Measurements from ENCODE around the gene TM2D1.

DNA sequence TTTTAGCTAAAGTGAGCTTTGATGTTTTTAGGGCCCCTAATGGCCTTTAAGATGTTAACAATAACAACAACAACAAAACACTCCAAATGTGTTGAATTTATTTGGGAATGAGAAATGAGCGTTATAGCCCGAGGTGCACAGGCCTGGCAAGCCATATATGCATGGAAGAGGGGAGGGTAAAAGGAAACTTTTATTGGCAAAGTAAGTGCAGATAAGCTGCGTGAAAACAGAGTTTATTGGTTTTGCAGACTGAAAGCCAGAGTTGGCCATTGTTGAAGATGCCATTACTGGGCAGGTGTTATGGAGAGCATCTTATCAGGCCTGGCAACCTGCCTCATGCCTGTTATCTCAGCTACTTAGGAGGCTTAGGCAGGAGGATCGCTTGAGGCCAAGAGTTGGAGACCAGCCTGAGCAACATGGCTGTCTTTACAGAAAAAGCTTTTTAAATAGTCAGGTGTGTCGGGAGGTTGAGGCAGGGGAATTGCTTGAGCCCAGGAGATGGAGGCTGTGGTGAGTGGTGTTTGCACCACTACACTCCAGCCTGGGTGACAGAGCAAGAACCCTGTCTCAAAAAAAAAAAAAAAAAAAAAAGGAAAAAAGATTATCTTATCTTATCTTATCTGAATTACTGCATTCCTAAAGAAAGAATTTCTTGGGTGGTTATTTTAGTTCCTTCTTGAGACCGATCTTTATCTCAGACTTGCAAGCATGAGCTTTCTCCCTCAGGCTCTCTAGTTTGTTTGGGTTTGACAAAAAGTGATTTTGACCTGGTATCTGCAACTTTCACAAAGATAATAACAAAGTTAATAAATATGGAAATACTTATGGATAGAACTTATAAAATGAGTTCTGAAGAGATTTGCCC, 19.0 kb upstream of the TM2D1 start:
- TF ChIP-seq, protein P1, sequence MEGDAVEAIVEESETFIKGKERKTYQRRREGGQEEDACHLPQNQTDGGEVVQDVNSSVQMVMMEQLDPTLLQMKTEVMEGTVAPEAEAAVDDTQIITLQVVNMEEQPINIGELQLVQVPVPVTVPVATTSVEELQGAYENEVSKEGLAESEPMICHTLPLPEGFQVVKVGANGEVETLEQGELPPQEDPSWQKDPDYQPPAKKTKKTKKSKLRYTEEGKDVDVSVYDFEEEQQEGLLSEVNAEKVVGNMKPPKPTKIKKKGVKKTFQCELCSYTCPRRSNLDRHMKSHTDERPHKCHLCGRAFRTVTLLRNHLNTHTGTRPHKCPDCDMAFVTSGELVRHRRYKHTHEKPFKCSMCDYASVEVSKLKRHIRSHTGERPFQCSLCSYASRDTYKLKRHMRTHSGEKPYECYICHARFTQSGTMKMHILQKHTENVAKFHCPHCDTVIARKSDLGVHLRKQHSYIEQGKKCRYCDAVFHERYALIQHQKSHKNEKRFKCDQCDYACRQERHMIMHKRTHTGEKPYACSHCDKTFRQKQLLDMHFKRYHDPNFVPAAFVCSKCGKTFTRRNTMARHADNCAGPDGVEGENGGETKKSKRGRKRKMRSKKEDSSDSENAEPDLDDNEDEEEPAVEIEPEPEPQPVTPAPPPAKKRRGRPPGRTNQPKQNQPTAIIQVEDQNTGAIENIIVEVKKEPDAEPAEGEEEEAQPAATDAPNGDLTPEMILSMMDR (IDR thresholded peaks at IDR 0.05): no peak
- TF ChIP-seq POLR2A (IDR thresholded peaks at IDR 0.05): no peak

Data from esophagus squamous epithelium (tissue), 4 donors.